Stimulated activated CD4-positive, alpha-beta T cell treated with anti-CD3 and anti-CD28 coated beads, Interleukin-2, amount 100 ng/mL, for 4 hours (primary cell): Measurements from ENCODE around the gene ANKUB1.

Source experiments
- DNase-seq: peaks from one replicate; pipeline ENCODE4 v3.0.0-alpha.2; 2020; ENCODE audit warnings: low read depth

Gene ANKUB1

DNA sequence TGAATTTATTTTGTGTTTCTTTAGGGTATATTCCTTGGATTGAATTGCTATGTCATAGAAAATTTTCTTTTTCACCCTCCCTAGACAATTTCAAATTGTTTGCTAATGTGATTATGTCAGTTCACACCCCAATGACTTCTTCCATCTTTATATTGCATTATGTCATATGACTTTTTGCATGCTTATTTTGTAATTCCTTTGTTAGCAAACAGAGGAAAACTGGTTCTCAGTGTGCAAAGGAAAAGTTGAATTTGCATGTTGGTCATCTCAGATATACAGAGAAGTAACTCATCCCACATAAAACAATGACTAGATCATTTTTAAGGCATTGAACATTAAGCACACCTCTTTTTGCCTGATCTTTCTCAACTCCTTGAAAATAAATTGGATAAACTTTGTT is 17.3 kb upstream of the ANKUB1 start:
- DNase-seq = no peak

DNA sequence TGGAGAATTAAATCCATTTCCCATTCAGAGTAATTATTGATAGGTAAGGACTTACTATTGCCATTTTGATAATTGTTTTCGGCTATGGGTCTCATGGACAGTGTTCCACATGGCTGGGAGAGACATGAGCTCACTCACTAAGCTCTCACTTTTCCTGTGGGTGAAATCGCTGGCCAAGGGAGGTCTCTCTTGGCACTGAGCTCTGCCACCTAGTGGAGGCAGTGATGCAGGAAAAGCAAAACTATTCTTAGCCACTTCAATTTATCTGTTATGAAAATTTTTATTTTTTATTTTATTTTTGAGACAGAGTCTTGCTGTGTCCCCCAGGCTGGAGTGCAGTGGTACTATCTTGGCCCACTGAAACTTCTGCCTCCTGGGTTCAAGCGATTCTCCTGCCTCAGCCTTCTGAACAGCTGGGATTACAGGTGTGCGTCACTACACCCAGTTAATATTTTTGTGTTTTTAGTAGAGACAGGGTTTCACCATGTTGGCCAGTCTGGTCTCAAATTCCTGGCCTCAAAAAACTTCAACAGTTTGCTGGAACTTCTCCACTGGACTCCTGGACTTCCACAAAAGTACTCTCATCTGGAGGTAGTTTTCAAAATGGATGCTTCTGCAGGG is 16.0 kb upstream of the ANKUB1 start:
- DNase-seq = peak; percentile 26

- DNase-seq = no peak
Measured at GRCh38 chr3:149806171-149806778, 13.9 kb upstream of the ANKUB1 start.

GRCh38 chr3:149801639-149802038 is 9.3 kb upstream of the ANKUB1 start:
- no peak for DNase-seq

GRCh38 chr3:149801195-149801594 is 8.8 kb upstream of the ANKUB1 start:
- no peak for DNase-seq

- no peak for DNase-seq
Measured at GRCh38 chr3:149800693-149801092, 8.3 kb upstream of the ANKUB1 start.

DNA sequence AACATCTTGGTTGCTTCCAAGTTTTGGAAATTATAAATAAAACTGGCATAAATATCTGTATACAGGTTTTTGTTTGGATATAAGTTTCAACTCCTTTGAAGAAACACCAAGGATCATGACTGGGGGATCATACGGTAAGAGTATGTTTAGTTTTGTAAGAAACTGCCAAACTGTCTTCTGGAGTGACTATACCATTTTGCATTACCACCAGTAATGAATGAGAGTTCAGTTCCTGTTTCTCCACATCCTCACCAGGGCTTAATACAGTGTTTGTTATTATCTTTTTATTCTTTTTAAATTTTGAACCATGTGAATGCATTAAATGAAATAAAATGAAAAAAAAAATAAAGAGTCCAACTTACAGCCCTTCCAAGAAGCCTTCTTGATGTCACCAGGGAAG is 3.7 kb upstream of the ANKUB1 start:
- no peak for DNase-seq

DNA sequence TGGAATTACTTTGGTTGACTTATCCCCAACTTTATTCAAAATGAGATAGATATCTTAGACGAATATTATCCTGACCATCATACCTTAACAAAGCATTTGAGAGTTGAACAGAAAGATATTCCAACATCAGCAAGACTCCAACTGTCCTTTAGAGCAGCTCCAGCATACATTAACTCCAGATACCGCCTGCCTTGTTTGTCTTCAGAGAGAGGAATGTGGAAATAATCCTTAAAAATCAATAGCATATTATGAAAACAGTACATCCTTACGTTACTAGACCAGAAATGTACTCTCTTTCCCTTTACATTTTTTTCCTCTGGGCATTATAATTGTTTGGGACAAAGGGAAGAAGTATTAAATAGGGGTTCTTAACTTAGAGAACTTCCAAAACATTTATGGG is 1.7 kb downstream of the ANKUB1 start:
- DNase-seq = no peak

GRCh38 chr3:149790268-149790667 is 2.1 kb downstream of the ANKUB1 start:
- DNase-seq = no peak

- DNase-seq = no peak
Measured at GRCh38 chr3:149784064-149784704, 8.2 kb downstream of the ANKUB1 start.

GRCh38 chr3:149783576-149783975 is 8.8 kb downstream of the ANKUB1 start:
- no peak for DNase-seq

GRCh38 chr3:149781741-149782140 is 10.6 kb downstream of the ANKUB1 start:
- no peak for DNase-seq

DNA sequence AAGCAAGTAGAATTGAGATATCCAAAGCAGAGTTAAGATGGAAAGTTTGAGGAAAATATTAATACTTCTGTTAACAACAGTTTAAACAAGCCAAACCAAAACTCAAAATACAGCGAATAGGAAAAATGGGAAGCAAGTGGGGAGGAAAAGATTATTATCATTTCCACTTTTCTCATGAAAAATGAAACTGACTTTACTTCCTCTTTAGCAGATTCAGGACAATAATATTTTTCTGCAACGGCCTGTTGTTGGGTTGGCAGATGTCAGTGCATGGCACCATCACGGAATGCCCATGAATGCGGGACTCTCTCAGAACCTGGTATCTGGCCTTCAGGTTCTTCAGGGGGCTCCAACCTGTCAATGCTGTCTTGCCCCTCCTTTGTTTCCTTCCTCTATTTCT is 11.1 kb downstream of the ANKUB1 start:
- no peak for DNase-seq

DNA sequence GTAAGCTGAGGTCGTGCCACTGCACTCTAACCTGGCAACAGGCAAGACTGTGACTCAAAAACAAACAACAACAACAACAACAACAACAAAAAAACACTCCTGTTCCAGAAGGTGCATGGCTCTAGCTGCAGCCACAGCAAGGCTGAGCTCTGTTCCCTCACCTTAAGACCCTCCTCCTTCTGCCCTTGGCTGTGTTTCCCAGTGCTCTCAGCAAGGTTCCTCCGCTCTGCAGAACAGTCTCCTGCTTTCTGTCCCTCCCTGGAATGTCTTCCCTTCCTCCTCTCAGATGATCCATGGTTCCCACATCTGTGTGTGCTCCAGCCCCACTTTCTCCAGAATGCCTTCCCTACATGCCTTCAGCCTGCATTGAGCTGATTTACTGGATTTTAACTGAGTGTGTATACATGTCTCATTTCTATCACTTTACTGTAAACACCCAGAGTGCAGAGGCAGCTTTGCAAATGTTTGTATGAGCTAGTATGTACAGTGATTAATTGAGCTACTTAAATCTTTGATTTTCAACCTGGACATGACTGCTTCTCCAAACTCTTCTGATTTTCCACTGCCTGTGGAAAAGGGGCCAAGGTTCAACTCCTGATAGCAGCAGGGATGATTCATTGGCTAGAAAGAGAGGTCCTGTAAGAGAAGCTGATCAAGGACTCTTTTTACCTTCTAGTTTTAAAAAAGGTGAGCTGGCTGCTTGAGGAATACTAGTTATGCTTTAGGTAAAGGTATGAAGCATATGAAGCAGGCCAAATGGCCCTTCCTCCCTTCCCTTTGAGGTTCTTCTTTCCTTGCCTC is 14.7 kb downstream of the ANKUB1 start:
- DNase-seq = no peak

DNA sequence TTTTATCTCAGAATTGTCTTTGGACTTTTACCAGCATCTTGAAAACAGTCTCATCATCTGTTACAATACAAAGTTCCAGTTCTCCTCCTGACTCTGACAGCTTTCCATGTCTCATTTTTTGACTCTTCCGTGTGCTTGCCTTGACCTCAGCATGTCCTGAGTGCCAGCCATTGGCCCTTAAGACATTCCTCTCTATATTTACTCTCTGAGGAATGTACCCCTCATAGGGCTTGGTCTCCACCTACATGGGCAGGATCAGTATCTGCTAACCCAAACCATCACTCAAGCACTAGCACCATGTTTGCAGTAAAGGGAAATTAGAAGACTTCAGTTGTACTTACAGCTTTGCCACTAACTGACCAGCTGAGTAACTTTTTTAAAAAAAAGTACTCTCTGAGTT is 16.2 kb downstream of the ANKUB1 start:
- no peak for DNase-seq

DNA sequence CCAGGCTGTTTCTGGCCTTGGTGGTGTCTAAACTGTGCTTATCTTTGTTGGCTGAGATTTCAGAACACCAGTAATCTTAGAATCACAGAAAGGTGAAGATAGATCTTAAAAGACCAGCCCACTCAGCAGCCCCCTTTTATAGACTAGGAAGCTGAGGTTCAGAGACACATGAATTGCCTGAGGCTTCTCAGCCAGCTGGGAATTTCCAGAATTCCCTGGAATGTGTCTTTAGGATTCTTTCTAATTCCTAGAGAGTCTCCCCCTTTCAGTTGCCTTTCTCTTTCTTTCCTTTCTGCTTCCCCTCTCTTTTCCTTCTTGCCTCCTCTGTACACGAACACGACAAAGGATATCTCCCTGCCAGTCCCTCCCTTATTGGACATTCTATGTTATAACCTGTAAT is 19.5 kb downstream of the ANKUB1 start:
- no peak for DNase-seq

DNA sequence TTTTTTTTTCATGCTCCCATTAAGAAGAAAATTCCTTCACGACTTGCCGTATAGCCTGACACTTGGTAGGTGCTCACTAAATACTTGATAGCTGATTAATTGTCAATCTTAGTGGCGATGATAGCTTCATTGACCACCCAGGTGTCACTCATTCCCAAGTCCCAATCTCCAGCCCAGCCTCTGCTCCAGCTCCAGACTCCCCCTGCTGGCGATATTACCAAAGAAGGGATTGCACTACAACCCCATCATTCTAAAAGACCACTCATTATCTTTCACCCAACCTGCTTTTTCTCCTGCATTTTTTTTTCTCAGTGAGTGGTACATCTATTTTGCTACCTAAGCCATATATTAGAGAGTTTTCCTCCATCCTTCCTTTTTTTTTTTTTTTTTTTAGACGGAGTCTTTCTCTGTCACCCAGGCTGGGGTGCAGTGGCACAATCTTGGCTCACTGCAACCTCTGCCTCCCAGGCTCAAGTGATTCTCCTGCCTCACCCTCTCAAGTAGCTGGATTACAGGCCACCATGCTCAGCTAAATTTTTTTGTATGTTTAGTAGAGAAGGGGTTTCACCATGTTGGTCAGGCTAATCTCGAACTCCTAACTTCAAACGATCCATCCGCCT is 20.6 kb downstream of the ANKUB1 start:
- peak; percentile 6 for DNase-seq

DNA sequence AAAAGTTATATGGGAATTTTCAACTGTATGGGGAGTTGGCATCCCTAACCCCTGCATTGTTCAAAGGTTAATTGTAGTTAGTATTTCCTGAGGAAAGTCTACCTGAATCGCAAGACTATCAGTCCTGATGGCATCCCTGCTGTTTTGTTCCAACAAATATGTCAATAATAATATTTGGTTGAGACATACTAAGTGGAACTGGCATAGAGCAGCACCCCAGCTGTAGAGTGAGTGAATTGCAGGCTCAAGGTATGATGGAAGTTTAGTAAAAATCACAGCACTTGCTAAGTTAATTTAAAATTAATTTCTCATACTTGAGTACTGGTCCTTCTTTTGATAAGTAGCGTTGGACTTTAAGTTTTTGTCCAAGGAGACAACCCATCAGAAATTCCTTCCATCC is 22.1 kb downstream of the ANKUB1 start:
- DNase-seq = no peak

DNA sequence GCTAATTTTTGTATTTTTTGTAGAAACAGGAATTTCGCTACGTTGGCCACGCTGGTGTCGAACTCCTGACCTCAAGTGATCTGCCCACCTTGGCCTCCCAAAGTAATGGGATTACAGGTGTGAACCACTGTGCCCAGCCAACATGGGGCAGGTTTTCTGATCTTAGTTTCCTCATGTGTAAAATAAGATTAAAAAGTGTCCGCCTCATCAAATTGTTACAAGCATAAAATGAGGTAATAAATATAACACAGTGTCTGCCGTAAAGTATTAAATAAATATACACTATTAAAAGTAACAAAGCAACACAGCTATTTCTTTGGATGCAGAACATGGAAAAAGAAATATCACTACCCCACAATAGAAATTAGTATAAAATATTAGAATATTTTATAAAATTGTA is 23.6 kb downstream of the ANKUB1 start:
- no peak for DNase-seq

- DNase-seq = no peak
Measured at GRCh38 chr3:149767720-149768119, 24.6 kb downstream of the ANKUB1 start.

- no peak for DNase-seq
Measured at GRCh38 chr3:149765762-149766334, 26.5 kb downstream of the ANKUB1 start.

GRCh38 chr3:149764302-149764701 is 28.1 kb downstream of the ANKUB1 start:
- DNase-seq = no peak
